B cell (primary cell): Measurements from ENCODE around the gene ARHGAP25.

Experiments
- CTCF ChIP-seq: fragments of 200-600 bp; IDR thresholded peaks from one replicate; pipeline ENCODE4 v1.8.0; 2022; ENCODE audit warnings: antibody characterized with exemption, mild to moderate bottlenecking
- EZH2 ChIP-seq: IDR thresholded peaks from 2 replicates; pipeline ENCODE4 v1.6.1; 2012; ENCODE audit warnings: borderline replicate concordance, low read depth, mild to moderate bottlenecking, moderate library complexity, low read length; ENCODE audit not compliant: insufficient read depth, poor library complexity, severe bottlenecking

GRCh38 chr2:68806511-68807109, 72.0 kb downstream of the ARHGAP25 start:
- TF ChIP-seq CTCF (no peak), EZH2 (no peak)
